Keratinocyte (primary cell): ENCODE measurements around the gene PRR7. TPM values are rescaled to one million over a fixed set of nuclear protein-coding genes. Genes with fewer than 3 reads are reported as not detected.

Experiments
- DNase-seq: peaks from one replicate; pipeline ENCODE4 v3.0.0-alpha.2; 2011; ENCODE audit warnings: low read depth, missing footprints, low spot score
- FAIRE-seq: peaks from 2 replicates; lab custom pipeline; 2011; peaks lifted over from hg19 to GRCh38; lab: Jason Lieb, UNC
- H2AFZ ChIP-seq: 2 replicates; pipeline ENCODE4 v1.6.0; 2012; ENCODE audit warnings: low read length, control low read depth, inconsistent platforms; ENCODE audit not compliant: control insufficient read depth
- H3K27ac ChIP-seq: 2 replicates; pipeline ENCODE4 v1.5.1; 2011; ENCODE audit warnings: low read length; ENCODE audit not compliant: control insufficient read depth, insufficient read depth
- H3K27me3 ChIP-seq: 3 replicates; pipeline ENCODE4 v1.6.0; 2011; ENCODE audit warnings: low read length; ENCODE audit not compliant: control insufficient read depth, insufficient read depth; ENCODE audit errors: extremely low read depth
- H3K36me3 ChIP-seq, 2 experiments: 2 replicates in 1 of 2; 3 replicates in 1 of 2; pipeline ENCODE4 v1.5.1; 2011; ENCODE audit warnings: low read length in 2 of 2, mild to moderate bottlenecking in 1 of 2; ENCODE audit not compliant: control insufficient read depth in 2 of 2, insufficient read depth in 2 of 2; ENCODE audit errors: extremely low read depth in 1 of 2
- H3K4me1 ChIP-seq: 3 replicates; pipeline ENCODE4 v1.5.1; 2011; ENCODE audit warnings: low read length; ENCODE audit not compliant: control insufficient read depth, insufficient read depth; ENCODE audit errors: extremely low read depth
- H3K4me2 ChIP-seq: 3 replicates; pipeline ENCODE4 v1.6.0; 2011; ENCODE audit warnings: low read depth, low read length; ENCODE audit not compliant: control insufficient read depth, insufficient read depth; ENCODE audit errors: extremely low read depth
- H3K4me3 ChIP-seq, 3 experiments: fragments of 200-600 bp in 1 of 3; sonication (generic) in 1 of 3; 2 replicates in 2 of 3; 3 replicates in 1 of 3; pipeline ENCODE4 v1.5.1; 2011 to 2016; ENCODE audit warnings: low read length in 3 of 3, mild to moderate bottlenecking in 3 of 3, control low read depth in 2 of 3, inconsistent platforms in 1 of 3, low read depth in 1 of 3, mixed read lengths in 1 of 3, mixed run types in 1 of 3, moderate library complexity in 1 of 3; ENCODE audit not compliant: control insufficient read depth in 2 of 3, insufficient read depth in 2 of 3; ENCODE audit errors: extremely low read depth in 1 of 3
- H3K79me2 ChIP-seq: 2 replicates; pipeline ENCODE4 v1.6.0; 2012; ENCODE audit warnings: low read length; ENCODE audit not compliant: control insufficient read depth, insufficient read depth
- H3K9ac ChIP-seq: 3 replicates; pipeline ENCODE4 v1.6.0; 2011; ENCODE audit warnings: low read length; ENCODE audit not compliant: control insufficient read depth, insufficient read depth; ENCODE audit errors: extremely low read depth
- H3K9me1 ChIP-seq: 3 replicates; pipeline ENCODE4 v1.6.0; 2011; ENCODE audit warnings: low read length; ENCODE audit not compliant: control insufficient read depth, insufficient read depth; ENCODE audit errors: extremely low read depth
- H3K9me3 ChIP-seq: 2 replicates; pipeline ENCODE4 v1.5.1; 2012; ENCODE audit warnings: low read depth, low read length; ENCODE audit not compliant: control insufficient read depth
- H4K20me1 ChIP-seq: 3 replicates; pipeline ENCODE4 v1.6.0; 2011; ENCODE audit warnings: low read length; ENCODE audit not compliant: control insufficient read depth, insufficient read depth; ENCODE audit errors: extremely low read depth
- CTCF ChIP-seq, 3 experiments: IDR thresholded peaks in 1 of 3; conservative IDR thresholded peaks in 1 of 3; optimal IDR thresholded peaks in 1 of 3; 2 replicates in 2 of 3; 3 replicates in 1 of 3; pipeline versions ENCODE3 to v1.5.1; 2011; ENCODE audit warnings: low read length in 3 of 3, mild to moderate bottlenecking in 3 of 3, moderate library complexity in 2 of 3, control low read depth in 1 of 3, inconsistent platforms in 1 of 3; ENCODE audit not compliant: insufficient read depth in 2 of 3; ENCODE audit errors: extremely low read depth in 1 of 3
- EZH2 ChIP-seq: IDR thresholded peaks from one replicate; pipeline ENCODE4 v1.6.1; 2012; ENCODE audit warnings: inconsistent platforms, mild to moderate bottlenecking, low read length, moderate library complexity
- dilution Hi-C: fragments of 300-500 bp; cut with MboI; formaldehyde crosslinking; loops from one replicate; pipeline ENCODE4 v1.7.0; 2020; ENCODE audit warnings: low sequenced_read_pairs; ENCODE audit not compliant: extremely low pct_ligation_motif_present
- polyA minus RNA-seq, 3 experiments: library from RNA; depleted of rRNA, polyadenylated mRNA; stranded (reverse); fragments of >200 nt; gene quantifications; 1 replicate in 1 of 3; 2 replicates in 1 of 3; 3 replicates in 1 of 3; pipeline ENCODE4 v1.2.3, GENCODE V29; 2011
- polyA plus RNA-seq, 5 experiments: library from polyadenylated mRNA; depleted of rRNA in 3 of 5; stranded (reverse) in 3 of 5; stranded (forward) in 1 of 5; unstranded in 1 of 5; fragments of >200 nt; gene quantifications; 1 replicate in 1 of 5; 2 replicates in 3 of 5; 3 replicates in 1 of 5; pipeline versions ENCODE4 v1.2.1 to v1.2.3, GENCODE V29; 2011 to 2012; ENCODE audit warnings: missing spikeins in 2 of 5, low read depth in 1 of 5, low replicate concordance in 1 of 5

The PRR7 gene
- polyA plus RNA-seq: 1.1 to 4.7 TPM (median 4.3 TPM) in 3 replicates
- polyA plus RNA-seq (2011; ENCODE audit: low read depth): 0.69 TPM
- polyA plus RNA-seq (2011; cell fraction: cytosol; rRNA removed): 2.2 and 14.0 TPM in 2 replicates
- polyA plus RNA-seq (2011; cell fraction: nucleus; rRNA removed): 2.8 and 7.2 TPM in 2 replicates
- polyA plus RNA-seq (2012; ENCODE audit: low replicate concordance): 2.0 and 7.7 TPM in 2 replicates
- polyA minus RNA-seq: 0.32 to 2.3 TPM (median 0.40 TPM) in 3 replicates
- polyA minus RNA-seq (2011; cell fraction: cytosol; rRNA and poly(A)+ RNA removed): 14.4 TPM
- polyA minus RNA-seq (2011; cell fraction: nucleus; rRNA and poly(A)+ RNA removed): 2.2 and 3.4 TPM in 2 replicates

GRCh38 chr5:177446200-177447065 is at the start of gene PRR7:
Gene PRR7 (plus strand): TSS chr5:177446814. CDS start chr5:177455068, 8,254 bp downstream.
- Histone ChIP-seq H3K36me3 (peaks cover 2 to 3% of the 10 kb centered on the region in 2 experiments), H3K4me2 (peak within 1 kb of the TSS; percentile 74), H4K20me1 (no peaks in the 10 kb centered on the region), H2AFZ (peak within 1 kb of the TSS; percentile 42), H3K4me1 (peaks cover 54% of the 10 kb centered on the region), H3K9me1 (no peaks in the 10 kb centered on the region), H3K4me3 (peak within 1 kb of the TSS; percentile 45 to 56 (median 56)), H3K27me3 (no peaks in the 10 kb centered on the region), H3K9me3 (no peaks in the 10 kb centered on the region), H3K27ac (peak within 1 kb of the TSS; percentile 39), H3K79me2 (no peaks in the 10 kb centered on the region), H3K9ac (peak within 1 kb of the TSS; percentile 61)
- DNase-seq: no peak
- FAIRE-seq: peak; percentile 32
- dilution Hi-C loops: no loop called here
- no peak for TF ChIP-seq CTCF (optimal IDR thresholded peaks at IDR 0.05 in 1 of 3, IDR thresholded peaks at IDR 0.05 in 1 of 3, conservative IDR thresholded peaks at IDR 0.05 in 1 of 3; ENCODE audit: extremely low read depth in 1 of 3, insufficient read depth in 2 of 3, low read length in 3 of 3)
- no peak for TF ChIP-seq EZH2

GRCh38 chr5:177397875-177398390 is 48.7 kb upstream of the PRR7 start:
- no peak overlapping the region for H2AFZ ChIP-seq
- H3K36me3 ChIP-seq: no peaks in the 10 kb centered on the region
- H3K27ac ChIP-seq: no peak overlapping the region
- DNase-seq (no peak), FAIRE-seq (no peak)
- H3K4me2 ChIP-seq: no peak overlapping the region
- no peaks in the 10 kb centered on the region for H3K9me1 ChIP-seq
- H4K20me1 ChIP-seq: no peaks in the 10 kb centered on the region
- H3K4me1 ChIP-seq: peaks cover 5% of the 10 kb centered on the region
- H3K79me2 ChIP-seq: no peaks in the 10 kb centered on the region
- TF ChIP-seq EZH2 (no peak), CTCF (optimal IDR thresholded peaks at IDR 0.05 in 1 of 3, IDR thresholded peaks at IDR 0.05 in 1 of 3, conservative IDR thresholded peaks at IDR 0.05 in 1 of 3; ENCODE audit: extremely low read depth in 1 of 3, insufficient read depth in 2 of 3, low read length in 3 of 3) (no peak)
- no peaks in the 10 kb centered on the region for H3K27me3 ChIP-seq
- dilution Hi-C loops: no loop called here
- H3K9me3 ChIP-seq: no peaks in the 10 kb centered on the region
- no peak overlapping the region for H3K9ac ChIP-seq
- no peak overlapping the region for H3K4me3 ChIP-seq
